Upper lobe of left lung (tissue), 6 donors: ENCODE results near the gene USF2. TPM values are rescaled to one million over a fixed set of nuclear protein-coding genes. Genes with fewer than 3 reads are reported as not detected.

Experiments
- ATAC-seq, 2 donors: fragments of 200-7000 bp; cut with Tn5 transposase; one replicate each; pipeline ENCODE4 v1.9.1; 2022; ENCODE audit warnings: mild to moderate bottlenecking in 2 of 2, moderate library complexity in 2 of 2; ENCODE audit not compliant: low FRiP score in 2 of 2
- DNase-seq, 2 donors: peaks; one replicate each; pipeline ENCODE4 v3.0.0-alpha.2; 2019 to 2020
- H3K27ac ChIP-seq, 4 donors: fragments of 200-600 bp; sonication (generic); one replicate each; pipeline ENCODE4 v1.5.1; 2016 to 2019
- H3K27me3 ChIP-seq, 4 donors: fragments of 200-600 bp; sonication (generic); one replicate each; pipeline ENCODE4 v1.5.1; 2017 to 2019
- H3K36me3 ChIP-seq, 4 donors: fragments of 200-600 bp; sonication (generic); one replicate each; pipeline ENCODE4 v1.5.1; 2016 to 2019
- H3K4me1 ChIP-seq, 4 donors: fragments of 200-600 bp; sonication (generic); one replicate each; pipeline ENCODE4 v1.5.1; 2018 to 2019
- H3K4me3 ChIP-seq, 4 donors: fragments of 200-600 bp; sonication (generic); one replicate each; pipeline ENCODE4 v1.5.1; 2017 to 2019; ENCODE audit warnings: mild to moderate bottlenecking in 2 of 4, moderate library complexity in 1 of 4
- H3K9me3 ChIP-seq, 4 donors: fragments of 200-600 bp; sonication (generic); one replicate each; pipeline ENCODE4 v1.5.1; 2018 to 2019
- CTCF ChIP-seq, 6 experiments: fragments of 450-650 bp in 4 of 6; fragments of 200-600 bp in 2 of 6; sonication (generic) in 2 of 6; IDR thresholded peaks; one replicate each; pipeline ENCODE4 v1.5.1; 2016 to 2019; ENCODE audit warnings: antibody characterized with exemption in 6 of 6
- EP300 ChIP-seq, 4 donors: sonication (generic); formaldehyde crosslinking; IDR thresholded peaks; one replicate each; pipeline ENCODE4 v1.5.1; 2017; ENCODE audit warnings: antibody characterized with exemption in 4 of 4, control low read depth in 2 of 4
- POLR2A ChIP-seq, 4 donors: fragments of 450-650 bp; IDR thresholded peaks; one replicate each; pipeline ENCODE4 v1.5.1; 2016 to 2017; ENCODE audit warnings: antibody characterized with exemption in 4 of 4, mild to moderate bottlenecking in 2 of 4
- POLR2AphosphoS5 ChIP-seq, 2 donors: sonication (generic); formaldehyde crosslinking; IDR thresholded peaks; one replicate each; pipeline ENCODE4 v1.5.1; 2017; ENCODE audit warnings: antibody characterized with exemption in 2 of 2
- WGBS, 2 donors: methylation state at CpG; one replicate each; pipeline ENCODE4 v1.1.5; 2017 to 2018; 5-methylcytosine and 5-hydroxymethylcytosine counted together
- total RNA-seq, 6 donors: library from RNA; depleted of rRNA in 4 of 6; stranded (reverse); fragments of >200 nt in 4 of 6; gene quantifications; one replicate each; pipeline versions ENCODE4 v1.1.0 to v1.2.1, GENCODE V29; 2016 to 2021
- donor health status: DM: no; HTN: no; CAD: no; lungs with moderate emphysema.
- donor health status: DM: no; HTN: yes; CAD: no; lungs with severe emphysema.

Gene USF2
- total RNA-seq, 6 donors from 2014 or later = 96.7 to 289 (median 175) TPM

GRCh38 chr19:35327642-35328041 is 58.9 kb downstream of the USF2 start:
- no peak for DNase-seq
- ATAC-seq = no peak
- WGBS, 2 donors = 86 to 88% methylated on average over 4 of the region's 4 CpGs

GRCh38 chr19:35328851-35329285 is 60.1 kb downstream of the USF2 start, which contains the start of gene CD22:
Gene CD22, plus strand, starts transcription at chr19:35329187. Its CDS starts 2,854 bp downstream, at chr19:35332041.
- Histone ChIP-seq H3K4me1 (no peaks in the 10 kb centered on the region), H3K27me3 (no peaks in the 10 kb centered on the region), H3K36me3 (no peaks in the 10 kb centered on the region), H3K9me3 (no peaks in the 10 kb centered on the region), H3K4me3 (no peak within 1 kb of the TSS), H3K27ac (no peak within 1 kb of the TSS)
- TF ChIP-seq POLR2A (IDR thresholded peaks at IDR 0.05) (no peak), CTCF (IDR thresholded peaks at IDR 0.05) (no peak), POLR2AphosphoS5 (IDR thresholded peaks at IDR 0.05) (no peak), EP300 (IDR thresholded peaks at IDR 0.05) (no peak)
- WGBS, 2 donors = 73 to 75% methylated on average over 12 of the region's 12 CpGs
- no peak for DNase-seq
- no peak for ATAC-seq

More at GRCh38 chr19:35327642-35328041, 58.9 kb downstream of the USF2 start:
- Histone ChIP-seq H3K27me3 (no peaks in the 10 kb centered on the region), H3K9me3 (no peaks in the 10 kb centered on the region), H3K27ac (no peak overlapping the region), H3K4me3 (no peak overlapping the region), H3K36me3 (no peaks in the 10 kb centered on the region), H3K4me1 (no peaks in the 10 kb centered on the region)
- no peak for TF ChIP-seq EP300 (IDR thresholded peaks at IDR 0.05)
- no peak for TF ChIP-seq CTCF (IDR thresholded peaks at IDR 0.05)
- TF ChIP-seq POLR2AphosphoS5 (IDR thresholded peaks at IDR 0.05) = no peak
- no peak for TF ChIP-seq POLR2A (IDR thresholded peaks at IDR 0.05)

- Histone ChIP-seq H3K4me3 (no peak overlapping the region), H3K36me3 (no peaks in the 10 kb centered on the region), H3K27ac (no peak overlapping the region), H3K9me3 (no peaks in the 10 kb centered on the region), H3K4me1 (no peaks in the 10 kb centered on the region), H3K27me3 (no peaks in the 10 kb centered on the region)
- DNase-seq = no peak
- ATAC-seq = peak in 1 of 2 donors; percentile 35
- WGBS, 2 donors = 89 to 95% methylated on average over 4 of the region's 4 CpGs
- TF ChIP-seq POLR2AphosphoS5 (IDR thresholded peaks at IDR 0.05) (no peak), EP300 (IDR thresholded peaks at IDR 0.05) (no peak), POLR2A (IDR thresholded peaks at IDR 0.05) (no peak), CTCF (IDR thresholded peaks at IDR 0.05) (no peak)
Observed at GRCh38 chr19:35329323-35329722, 60.6 kb downstream of the USF2 start.

Other genes with a start within 250 kb of the USF2 start
- gene SCN1B, start 238.5 kb upstream of the USF2 start, total RNA-seq = 10 to 100 TPM in 1 of 6 donors, 1 to 10 TPM in 5; 2.9 to 13.1 (median 6.9) TPM
- 10 to 100 TPM; 15.9 to 54.5 (median 41.1) TPM for gene HPN, start 227.2 kb upstream of the USF2 start, total RNA-seq
- 100 to 1,000 TPM in 5 of 6 donors, 10 to 100 TPM in 1; 94.3 to 236 (median 195) TPM for gene FXYD3, start 153.1 kb upstream of the USF2 start, total RNA-seq
- 10 to 100 TPM in 2 of 6 donors, 1 to 10 TPM in 4; 3.3 to 25.3 (median 7.1) TPM for gene LGI4, start 133.9 kb upstream of the USF2 start, total RNA-seq
- 10 to 100 TPM in 4 of 6 donors, 1 to 10 TPM in 2; 3.8 to 64.9 (median 25.2) TPM for gene FXYD1, start 130.1 kb upstream of the USF2 start, total RNA-seq
- under 1 TPM in 1 of 6 donors, not detected in 5; 0.34 TPM for gene FXYD7, start 125.7 kb upstream of the USF2 start, total RNA-seq
- 100 to 1,000 TPM in 2 of 6 donors, 10 to 100 TPM in 4; 40.4 to 153 (median 91.8) TPM for gene FXYD5, start 114.2 kb upstream of the USF2 start, total RNA-seq
- gene FAM187B, start 40.2 kb upstream of the USF2 start, total RNA-seq = not detected
- gene LSR, start 20.0 kb upstream of the USF2 start, total RNA-seq = 100 to 1,000 TPM in 1 of 6 donors, 10 to 100 TPM in 5; 54.5 to 151 (median 76.5) TPM
- gene HAMP, start 13.6 kb downstream of the USF2 start, total RNA-seq = 1 to 10 TPM in 1 of 6 donors, under 1 TPM in 3, not detected in 2; 0.46 to 8.4 (median 0.76) TPM
- gene MAG, start 23.2 kb downstream of the USF2 start, total RNA-seq = 1 to 10 TPM in 2 of 6 donors, under 1 TPM in 2, not detected in 2; 0.51 to 6.2 (median 2.2) TPM
- gene CD22, start 60.2 kb downstream of the USF2 start, total RNA-seq = 10 to 100 TPM in 5 of 6 donors, 1 to 10 TPM in 1; 8.8 to 36.7 (median 24.7) TPM
- gene FFAR1, start 78.9 kb downstream of the USF2 start, total RNA-seq = under 1 TPM in 1 of 6 donors, not detected in 5; 0.17 TPM
- under 1 TPM in 1 of 6 donors, not detected in 5; 0.24 TPM for gene FFAR3, start 89.5 kb downstream of the USF2 start, total RNA-seq
- under 1 TPM in 2 of 6 donors, not detected in 4; 0.14 to 0.17 TPM for gene GPR42, start 102.1 kb downstream of the USF2 start, total RNA-seq
- 1 to 10 TPM in 3 of 6 donors, under 1 TPM in 2, not detected in 1; 0.22 to 9.0 (median 2.1) TPM for gene FFAR2, start 179.3 kb downstream of the USF2 start, total RNA-seq
- under 1 TPM in 1 of 6 donors, not detected in 5; 0.61 TPM for gene KRTDAP, start 221.5 kb downstream of the USF2 start, total RNA-seq
- 100 to 1,000 TPM in 3 of 6 donors, 10 to 100 TPM in 3; 64.9 to 127 (median 101) TPM for gene DMKN, start 244.7 kb downstream of the USF2 start, total RNA-seq